WTC11 (cell line): ENCODE results near the gene TRIAP1.

Experiments
- ATF2 ChIP-seq: sonication (generic); formaldehyde crosslinking; IDR thresholded peaks from 2 replicates; pipeline ENCODE4 v1.8.1; 2022; ENCODE audit warnings: low read depth, missing genetic modification reagents, borderline replicate concordance
- CTCF ChIP-seq: fragments of 200-600 bp; IDR thresholded peaks from 2 replicates; pipeline ENCODE4 v1.8.0; 2022; ENCODE audit warnings: antibody characterized with exemption
- ESRRA ChIP-seq: sonication (generic); formaldehyde crosslinking; IDR thresholded peaks from 2 replicates; pipeline ENCODE4 v1.8.1; 2022; ENCODE audit warnings: mild to moderate bottlenecking, missing genetic modification reagents, borderline replicate concordance
- FOXP4 ChIP-seq: sonication (generic); formaldehyde crosslinking; IDR thresholded peaks from 2 replicates; pipeline ENCODE4 v1.8.0; 2022; ENCODE audit warnings: mild to moderate bottlenecking, missing genetic modification reagents
- KAT7 ChIP-seq: sonication (generic); formaldehyde crosslinking; IDR thresholded peaks from 2 replicates; pipeline ENCODE4 v1.8.1; 2023; ENCODE audit warnings: missing genetic modification reagents, mild to moderate bottlenecking, borderline replicate concordance
- NFYB ChIP-seq: sonication (generic); formaldehyde crosslinking; conservative IDR thresholded peaks from 2 replicates; pipeline ENCODE4 v1.8.0; 2022; ENCODE audit warnings: low read depth, missing genetic modification reagents
- SP1 ChIP-seq: sonication (generic); formaldehyde crosslinking; conservative IDR thresholded peaks from 2 replicates; pipeline ENCODE4 v1.8.1; 2022; ENCODE audit warnings: missing genetic modification reagents
- TCF7 ChIP-seq: sonication (generic); formaldehyde crosslinking; IDR thresholded peaks from 2 replicates; pipeline ENCODE4 v1.8.0; 2022; ENCODE audit warnings: mild to moderate bottlenecking, low read depth, missing genetic modification reagents, moderate library complexity
- ZBTB43 ChIP-seq: sonication (generic); formaldehyde crosslinking; IDR thresholded peaks from 2 replicates; pipeline ENCODE4 v1.8.1; 2023; ENCODE audit warnings: mild to moderate bottlenecking, missing genetic modification reagents
- ZNF121 ChIP-seq: sonication (generic); formaldehyde crosslinking; IDR thresholded peaks from 2 replicates; pipeline ENCODE4 v1.8.0; 2023; ENCODE audit warnings: missing genetic modification reagents
- ZNF671 ChIP-seq: fragments of 250-450 bp; sonication (Bioruptor Pico); IDR thresholded peaks from 2 replicates; pipeline ENCODE4 v1.8.0; 2021; ENCODE audit warnings: mild to moderate bottlenecking

- TF ChIP-seq FOXP4 (no peak), CTCF (no peak), ZNF671 (CRISPR knock-in tag) (no peak), NFYB (CRISPR knock-in tag) (no peak; the same call in 1 of the 2 replicates), TCF7 (no peak), ESRRA (CRISPR knock-in tag) (no peak), ZBTB43 (no peak), ZNF121 (CRISPR knock-in tag) (no peak), SP1 (CRISPR knock-in tag) (no peak), ATF2 (CRISPR knock-in tag) (no peak), KAT7 (no peak)
Observed at GRCh38 chr12:120404271-120404670, 41.9 kb downstream of the TRIAP1 start.
